GM18498 (cell line): ENCODE measurements around the gene P2RY13.

Experiments
- ATAC-seq: cut with Tn5 transposase; IDR thresholded peaks from one replicate; pipeline ENCODE4 v1.9.1; 2021; ENCODE audit warnings: mild to moderate bottlenecking, moderate library complexity; ENCODE audit not compliant: unreplicated experiment

Gene P2RY13

GRCh38 chr3:151329363-151329762 is at the start of gene P2RY13:
P2RY13 (minus strand) TSS chr3:151329549; CDS start chr3:151329528, 21 bp downstream.
- no peak for ATAC-seq

GRCh38 chr3:151377768-151378385 is 48.5 kb upstream of the P2RY13 start:
- ATAC-seq = peak; percentile 68

GRCh38 chr3:151372063-151372820 is 42.9 kb upstream of the P2RY13 start:
- ATAC-seq = no peak

- ATAC-seq = no peak
Measured at GRCh38 chr3:151371526-151371925, 42.2 kb upstream of the P2RY13 start.

GRCh38 chr3:151367448-151367847 is 38.1 kb upstream of the P2RY13 start:
- no peak for ATAC-seq

- ATAC-seq = no peak
Measured at GRCh38 chr3:151366993-151367392, 37.6 kb upstream of the P2RY13 start.

GRCh38 chr3:151362751-151363174 is 33.4 kb upstream of the P2RY13 start:
- no peak for ATAC-seq

GRCh38 chr3:151357463-151357850 is 28.1 kb upstream of the P2RY13 start:
- ATAC-seq = no peak

GRCh38 chr3:151356794-151357462 is 27.6 kb upstream of the P2RY13 start:
- no peak for ATAC-seq

GRCh38 chr3:151351648-151352047 is 22.3 kb upstream of the P2RY13 start:
- peak; percentile 16 for ATAC-seq

GRCh38 chr3:151351219-151351618 is 21.9 kb upstream of the P2RY13 start:
- ATAC-seq = peak; percentile 92

- ATAC-seq = no peak
Measured at GRCh38 chr3:151350656-151351055, 21.3 kb upstream of the P2RY13 start.

- ATAC-seq = no peak
Measured at GRCh38 chr3:151347432-151347831, 18.1 kb upstream of the P2RY13 start.

- ATAC-seq = no peak
Measured at GRCh38 chr3:151346292-151346691, 16.9 kb upstream of the P2RY13 start.

GRCh38 chr3:151345859-151346258 is 16.5 kb upstream of the P2RY13 start:
- no peak for ATAC-seq

GRCh38 chr3:151331696-151332095 is 2.3 kb upstream of the P2RY13 start:
- no peak for ATAC-seq

GRCh38 chr3:151330899-151331298 is 1.6 kb upstream of the P2RY13 start:
- no peak for ATAC-seq

- no peak for ATAC-seq
Measured at GRCh38 chr3:151330379-151330778, 1.0 kb upstream of the P2RY13 start.

- no peak for ATAC-seq
Measured at GRCh38 chr3:151328298-151328995, 902 bp downstream of the P2RY13 start.

GRCh38 chr3:151327571-151328198 is 1.7 kb downstream of the P2RY13 start:
- no peak for ATAC-seq

- no peak for ATAC-seq
Measured at GRCh38 chr3:151322511-151322910, 6.8 kb downstream of the P2RY13 start.
